Measurements from ENCODE around the gene ARMH3. TPM values are rescaled to one million over a fixed set of nuclear protein-coding genes. Genes with fewer than 3 reads are reported as not detected.

Gene ARMH3
- total and polyA plus RNA-seq, 10 of the 15 experiments (the other 5 are each of a cell fraction or from before 2014, with no cell fraction given), result 13.0 to 33.0 (median 16.4) TPM

DNA sequence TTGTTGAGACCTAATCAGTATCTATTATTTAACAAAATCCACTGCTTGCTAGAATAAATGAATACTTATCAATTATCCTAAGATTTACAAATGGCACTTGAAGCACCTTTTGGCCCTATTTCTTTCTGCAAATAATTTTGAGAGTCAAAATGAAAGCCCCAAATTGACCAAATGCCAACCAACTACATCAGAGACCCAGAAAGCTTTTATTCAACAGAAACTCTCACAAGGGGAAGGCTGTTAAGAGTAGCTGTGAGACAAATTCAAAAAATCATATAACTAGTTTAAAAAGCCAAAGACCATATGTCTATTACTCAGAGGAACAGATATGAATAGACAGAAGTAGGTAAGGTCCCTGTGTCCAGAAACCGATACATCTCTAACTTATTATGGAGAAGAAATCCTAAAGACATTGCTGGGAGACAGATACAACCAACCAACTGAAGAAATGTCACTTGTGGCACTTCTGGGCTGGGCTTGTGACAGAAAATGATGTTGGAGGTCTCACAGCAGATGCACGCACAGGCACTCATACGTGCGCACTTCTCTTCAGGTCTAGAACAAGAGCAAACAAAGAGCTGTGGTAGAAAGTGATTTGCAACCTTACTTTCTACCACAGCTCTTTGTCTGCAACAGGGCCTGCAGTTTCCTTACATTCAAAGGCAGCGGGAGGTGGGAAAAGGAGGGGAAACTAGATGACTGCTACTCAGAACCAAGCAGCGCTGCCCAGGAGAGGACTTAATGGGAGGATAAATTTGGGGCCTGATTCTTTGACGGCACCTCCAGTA is 153.7 kb downstream of the ARMH3 start:
- in situ Hi-C loops (cut with MboI), result no loop called here
- ChIA-PET POLR2A (interaction anchor here (0.6 to 5.1 kb wide), 21 partner anchors 8 to 108 kb away, joined by 3 to 35 read pairs (median 4); partner anchors contain the start of genes KCNIP2 and OGA), RAD21 (ENCODE audit: unreplicated experiment) (interaction anchor here (0.7 to 13.6 kb wide), 21 partner anchors 10 to 171 kb away, joined by 3 to 352 read pairs (median 5); partner anchors contain the start of genes HPS6, KCNIP2 and OGA), SMC1A (ENCODE audit: uncharacterized antibody, unreplicated experiment) (interaction anchor here (0.7 to 15.5 kb wide), 26 partner anchors 9 to 345 kb away, joined by 3 to 369 read pairs (median 7); partner anchors contain the start of gene OGA), CTCF (interaction anchor here (0.6 to 9.4 kb wide), 21 partner anchors 7 to 165 kb away, joined by 3 to 127 read pairs (median 5); no protein-coding TSS in a partner anchor)
- FAIRE-seq (no peak), DNase-seq (ENCODE audit: low read depth, low spot score) (peak; percentile 77), ATAC-seq (peak; percentile 72)
- peak overlapping the region; percentile 24 for H3K9ac ChIP-seq (ENCODE audit: control insufficient read depth, insufficient read depth, low read length)
- no peak overlapping the region for H2AFZ ChIP-seq (ENCODE audit: control insufficient read depth, low read depth, low read length)
- no peaks in the 10 kb centered on the region for H3K36me3 ChIP-seq (ENCODE audit: control insufficient read depth in 2 of 2, insufficient read depth in 2 of 2, low read length in 1 of 2)
- H3K27ac ChIP-seq (ENCODE audit: control insufficient read depth, insufficient read depth), result peak overlapping the region; percentile 91
- H3K4me3 ChIP-seq, result peak overlapping the region; percentile 45; the same call in 1 of the 2 replicates
- 2% methylated on average over 7 of the region's 7 CpGs for WGBS (ENCODE audit: insufficient coverage, insufficient replicate concordance, low lambda C conversion rate, missing lambda C conversion rate)
- BruUV-seq (replicated peaks), result TSS peak; percentile 63
- H3K4me1 ChIP-seq (ENCODE audit: control insufficient read depth, insufficient read depth, low read length), result peaks cover 52% of the 10 kb centered on the region
- H3K9me3 ChIP-seq (replicated peaks; ENCODE audit: control insufficient read depth, insufficient read depth, low read length), result no peaks in the 10 kb centered on the region
- H3K4me2 ChIP-seq (ENCODE audit: control insufficient read depth, insufficient read depth), result peak overlapping the region; percentile 84
- peaks cover 3% of the 10 kb centered on the region for H3K79me2 ChIP-seq (ENCODE audit: control insufficient read depth, insufficient read depth, low read length)
- H3K27me3 ChIP-seq (replicated peaks in 1 of 2; ENCODE audit: control insufficient read depth in 2 of 2, insufficient read depth in 2 of 2, low read length in 1 of 2), result no peaks in the 10 kb centered on the region
- H4K20me1 ChIP-seq (ENCODE audit: control insufficient read depth, insufficient read depth), result no peaks in the 10 kb centered on the region
- intact Hi-C loops (cut with micrococcal nuclease; ENCODE audit: unreplicated experiment), result loop anchor here (1.0 to 5.0 kb wide), 3 partner anchors 60 to 99 kb away; partner anchors contain the start of gene KCNIP2
- TF ChIP-seq ZNF384 (IDR thresholded peaks at IDR 0.05; ENCODE audit: borderline replicate concordance, low read depth, low read length), result no peak
- TF ChIP-seq TARDBP (IDR thresholded peaks at IDR 0.05; ENCODE audit: borderline replicate concordance), result no peak
- no peak for TF ChIP-seq ZNF217 (IDR thresholded peaks at IDR 0.05)
- peak; percentile 77 for TF ChIP-seq CHD2 (IDR thresholded peaks at IDR 0.05; ENCODE audit: borderline replicate concordance, low read depth, low read length)
- TF ChIP-seq PML (IDR thresholded peaks at IDR 0.05; ENCODE audit: low read length), result no peak
- TF ChIP-seq, protein P1, sequence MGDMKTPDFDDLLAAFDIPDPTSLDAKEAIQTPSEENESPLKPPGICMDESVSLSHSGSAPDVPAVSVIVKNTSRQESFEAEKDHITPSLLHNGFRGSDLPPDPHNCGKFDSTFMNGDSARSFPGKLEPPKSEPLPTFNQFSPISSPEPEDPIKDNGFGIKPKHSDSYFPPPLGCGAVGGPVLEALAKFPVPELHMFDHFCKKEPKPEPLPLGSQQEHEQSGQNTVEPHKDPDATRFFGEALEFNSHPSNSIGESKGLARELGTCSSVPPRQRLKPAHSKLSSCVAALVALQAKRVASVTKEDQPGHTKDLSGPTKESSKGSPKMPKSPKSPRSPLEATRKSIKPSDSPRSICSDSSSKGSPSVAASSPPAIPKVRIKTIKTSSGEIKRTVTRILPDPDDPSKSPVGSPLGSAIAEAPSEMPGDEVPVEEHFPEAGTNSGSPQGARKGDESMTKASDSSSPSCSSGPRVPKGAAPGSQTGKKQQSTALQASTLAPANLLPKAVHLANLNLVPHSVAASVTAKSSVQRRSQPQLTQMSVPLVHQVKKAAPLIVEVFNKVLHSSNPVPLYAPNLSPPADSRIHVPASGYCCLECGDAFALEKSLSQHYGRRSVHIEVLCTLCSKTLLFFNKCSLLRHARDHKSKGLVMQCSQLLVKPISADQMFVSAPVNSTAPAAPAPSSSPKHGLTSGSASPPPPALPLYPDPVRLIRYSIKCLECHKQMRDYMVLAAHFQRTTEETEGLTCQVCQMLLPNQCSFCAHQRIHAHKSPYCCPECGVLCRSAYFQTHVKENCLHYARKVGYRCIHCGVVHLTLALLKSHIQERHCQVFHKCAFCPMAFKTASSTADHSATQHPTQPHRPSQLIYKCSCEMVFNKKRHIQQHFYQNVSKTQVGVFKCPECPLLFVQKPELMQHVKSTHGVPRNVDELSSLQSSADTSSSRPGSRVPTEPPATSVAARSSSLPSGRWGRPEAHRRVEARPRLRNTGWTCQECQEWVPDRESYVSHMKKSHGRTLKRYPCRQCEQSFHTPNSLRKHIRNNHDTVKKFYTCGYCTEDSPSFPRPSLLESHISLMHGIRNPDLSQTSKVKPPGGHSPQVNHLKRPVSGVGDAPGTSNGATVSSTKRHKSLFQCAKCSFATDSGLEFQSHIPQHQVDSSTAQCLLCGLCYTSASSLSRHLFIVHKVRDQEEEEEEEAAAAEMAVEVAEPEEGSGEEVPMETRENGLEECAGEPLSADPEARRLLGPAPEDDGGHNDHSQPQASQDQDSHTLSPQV (IDR thresholded peaks at IDR 0.05), result no peak
- TF ChIP-seq MTA3 (IDR thresholded peaks at IDR 0.05; ENCODE audit: borderline replicate concordance, low read length), result peak; percentile 52; the same call in 1 of the 2 replicates
- no peak for TF ChIP-seq SIX5 (IDR thresholded peaks at IDR 0.05; ENCODE audit: low read depth, low read length, severe bottlenecking)
- TF ChIP-seq BCL11A (IDR thresholded peaks at IDR 0.05; ENCODE audit: low read depth, low read length), result peak; percentile 64; the same call in 1 of the 2 replicates
- no peak for TF ChIP-seq FOXK2 (IDR thresholded peaks at IDR 0.05)
- TF ChIP-seq BRCA1 (IDR thresholded peaks at IDR 0.05; ENCODE audit: low read depth, low read length), result no peak
- TF ChIP-seq JUND (IDR thresholded peaks at IDR 0.05; ENCODE audit: low read depth, low read length), result no peak; the same call in 1 of the 2 replicates
- TF ChIP-seq, protein P2, sequence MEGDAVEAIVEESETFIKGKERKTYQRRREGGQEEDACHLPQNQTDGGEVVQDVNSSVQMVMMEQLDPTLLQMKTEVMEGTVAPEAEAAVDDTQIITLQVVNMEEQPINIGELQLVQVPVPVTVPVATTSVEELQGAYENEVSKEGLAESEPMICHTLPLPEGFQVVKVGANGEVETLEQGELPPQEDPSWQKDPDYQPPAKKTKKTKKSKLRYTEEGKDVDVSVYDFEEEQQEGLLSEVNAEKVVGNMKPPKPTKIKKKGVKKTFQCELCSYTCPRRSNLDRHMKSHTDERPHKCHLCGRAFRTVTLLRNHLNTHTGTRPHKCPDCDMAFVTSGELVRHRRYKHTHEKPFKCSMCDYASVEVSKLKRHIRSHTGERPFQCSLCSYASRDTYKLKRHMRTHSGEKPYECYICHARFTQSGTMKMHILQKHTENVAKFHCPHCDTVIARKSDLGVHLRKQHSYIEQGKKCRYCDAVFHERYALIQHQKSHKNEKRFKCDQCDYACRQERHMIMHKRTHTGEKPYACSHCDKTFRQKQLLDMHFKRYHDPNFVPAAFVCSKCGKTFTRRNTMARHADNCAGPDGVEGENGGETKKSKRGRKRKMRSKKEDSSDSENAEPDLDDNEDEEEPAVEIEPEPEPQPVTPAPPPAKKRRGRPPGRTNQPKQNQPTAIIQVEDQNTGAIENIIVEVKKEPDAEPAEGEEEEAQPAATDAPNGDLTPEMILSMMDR (IDR thresholded peaks at IDR 0.05 in 2 of 3, conservative IDR thresholded peaks at IDR 0.05 in 1 of 3; ENCODE audit: control insufficient read depth in 2 of 3, extremely low read depth in 1 of 3, insufficient read depth in 1 of 3, low read depth in 3 of 3, low read length in 3 of 3), result no peak
- no peak for TF ChIP-seq NR2C2 (IDR thresholded peaks at IDR 0.05; ENCODE audit: borderline replicate concordance, control insufficient read depth, insufficient read length, low read depth)
- peak; percentile 82; the same call in 1 of the 2 replicates for TF ChIP-seq MTA2 (IDR thresholded peaks at IDR 0.05; ENCODE audit: low read depth)
